HG03342 (cell line): ENCODE measurements around the gene CAPG.
A peak's percentile ranks its signal among the peaks of the same experiment; 100 is the strongest.

Source experiments
- ATAC-seq: cut with Tn5 transposase; IDR thresholded peaks from one replicate; pipeline ENCODE4 v1.9.1; 2021; ENCODE audit warnings: mild to moderate bottlenecking, moderate library complexity; ENCODE audit not compliant: unreplicated experiment

The CAPG gene

GRCh38 chr2:85439025-85439472 lies 28.9 kb upstream of the CAPG start:
- ATAC-seq, result no peak

DNA sequence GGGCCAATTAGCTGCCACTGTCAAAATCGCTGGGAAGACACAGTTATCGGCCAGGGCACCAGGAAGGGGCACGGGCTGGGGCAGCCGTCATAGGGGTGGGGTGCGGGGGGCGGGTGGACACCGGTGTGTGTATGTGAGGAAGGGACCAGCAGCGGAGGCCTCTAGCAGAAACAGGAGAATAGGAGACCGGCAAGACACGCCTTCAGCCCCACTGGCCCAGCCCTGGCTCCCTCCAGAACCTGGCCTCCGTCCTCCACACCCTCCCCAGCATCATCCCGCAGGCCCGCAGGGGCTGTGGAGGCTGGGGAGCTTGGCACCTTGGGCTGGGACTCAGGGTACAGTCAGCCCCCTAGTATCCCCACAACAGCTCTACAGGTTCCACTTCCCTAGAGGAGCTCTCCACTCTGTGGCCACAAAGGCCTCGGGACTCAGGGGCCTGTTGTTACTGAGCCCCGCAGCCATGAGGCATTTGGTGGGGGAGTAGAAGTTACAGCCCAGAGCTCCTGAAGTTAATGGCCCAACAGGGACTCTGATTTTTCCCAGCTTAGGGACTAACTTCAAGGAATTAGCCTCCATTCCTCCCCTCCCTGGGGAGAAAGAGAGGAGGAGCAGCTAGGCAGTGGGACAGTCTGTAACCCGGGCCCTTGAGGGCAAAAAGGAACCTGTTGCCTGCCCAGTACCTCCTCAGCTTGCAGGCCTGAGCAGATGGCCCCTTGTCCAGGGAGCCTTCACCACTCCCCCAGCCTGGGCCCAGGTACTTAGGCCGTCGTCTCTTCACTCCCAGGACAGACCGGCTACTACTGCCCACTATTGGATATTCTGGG lies 28.2 kb upstream of the CAPG start:
- no peak for ATAC-seq

DNA sequence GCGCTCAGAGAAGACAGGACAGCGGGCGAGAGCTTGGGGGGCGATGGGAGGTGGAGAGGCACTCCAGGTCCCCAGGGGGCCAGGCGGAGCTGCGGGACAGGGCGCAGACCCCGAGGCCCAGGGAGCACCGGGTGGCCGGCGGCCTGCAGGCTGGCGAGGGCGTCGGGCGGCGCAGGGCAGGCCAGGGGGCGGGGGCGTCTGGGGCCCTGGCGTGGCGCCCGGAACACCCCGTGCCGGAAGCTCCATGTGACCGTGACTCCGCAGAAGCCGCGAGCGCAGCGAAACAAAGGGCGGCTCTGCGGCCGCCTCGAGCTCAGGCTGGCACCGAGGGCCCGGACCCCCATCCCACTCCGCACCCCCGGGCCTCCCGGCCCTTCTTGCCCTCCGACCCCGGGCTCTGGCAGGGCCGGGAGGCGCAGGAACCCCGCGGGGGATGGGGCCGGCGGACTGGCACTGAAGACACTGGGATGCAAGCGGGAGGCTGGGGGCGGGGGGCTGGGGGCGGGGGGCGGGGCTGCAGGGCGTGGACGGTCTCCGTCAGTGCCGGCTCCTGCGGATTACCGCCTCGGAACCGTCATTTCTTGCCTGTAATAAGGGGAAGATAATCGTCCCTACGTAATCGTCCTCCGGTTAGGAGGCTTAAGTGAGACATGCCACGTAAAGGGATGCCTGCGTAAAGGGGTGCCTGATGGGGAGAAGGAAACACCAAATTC lies 27.5 kb upstream of the CAPG start:
- ATAC-seq, result peak; percentile 79

DNA sequence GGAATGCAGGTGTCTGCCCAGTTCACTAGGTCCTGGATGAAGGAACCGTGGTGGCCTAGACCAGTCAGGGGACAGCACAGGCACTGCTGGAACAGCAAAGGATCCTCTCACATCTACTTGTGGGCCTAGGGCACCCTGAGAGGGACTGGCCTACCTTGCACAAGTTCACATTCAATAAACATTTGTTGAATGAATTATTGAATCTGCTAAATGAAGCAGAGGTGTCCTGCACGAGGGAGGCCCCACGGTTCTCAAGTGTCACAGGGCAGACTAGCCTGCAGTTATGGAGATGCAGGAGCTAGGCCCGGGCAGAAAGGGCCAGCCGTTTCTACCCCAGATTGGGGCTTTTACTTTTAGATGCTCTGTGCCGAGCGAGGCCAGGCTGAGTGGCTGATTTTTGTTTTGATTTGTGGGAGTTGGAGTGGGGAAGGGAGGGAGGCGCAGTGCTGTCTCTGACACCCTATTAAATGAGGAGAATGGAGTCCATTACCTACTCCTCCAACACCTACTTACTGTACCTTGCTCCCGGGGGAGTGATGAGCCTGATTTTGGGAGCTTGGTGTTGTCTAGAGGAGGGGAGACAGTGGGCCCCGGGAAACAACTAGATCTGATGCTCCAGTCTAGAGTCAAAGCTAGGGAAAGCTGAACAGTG lies 26.8 kb upstream of the CAPG start:
- ATAC-seq, result no peak

- no peak for ATAC-seq
Measured at GRCh38 chr2:85435981-85436835, 26.0 kb upstream of the CAPG start.

DNA sequence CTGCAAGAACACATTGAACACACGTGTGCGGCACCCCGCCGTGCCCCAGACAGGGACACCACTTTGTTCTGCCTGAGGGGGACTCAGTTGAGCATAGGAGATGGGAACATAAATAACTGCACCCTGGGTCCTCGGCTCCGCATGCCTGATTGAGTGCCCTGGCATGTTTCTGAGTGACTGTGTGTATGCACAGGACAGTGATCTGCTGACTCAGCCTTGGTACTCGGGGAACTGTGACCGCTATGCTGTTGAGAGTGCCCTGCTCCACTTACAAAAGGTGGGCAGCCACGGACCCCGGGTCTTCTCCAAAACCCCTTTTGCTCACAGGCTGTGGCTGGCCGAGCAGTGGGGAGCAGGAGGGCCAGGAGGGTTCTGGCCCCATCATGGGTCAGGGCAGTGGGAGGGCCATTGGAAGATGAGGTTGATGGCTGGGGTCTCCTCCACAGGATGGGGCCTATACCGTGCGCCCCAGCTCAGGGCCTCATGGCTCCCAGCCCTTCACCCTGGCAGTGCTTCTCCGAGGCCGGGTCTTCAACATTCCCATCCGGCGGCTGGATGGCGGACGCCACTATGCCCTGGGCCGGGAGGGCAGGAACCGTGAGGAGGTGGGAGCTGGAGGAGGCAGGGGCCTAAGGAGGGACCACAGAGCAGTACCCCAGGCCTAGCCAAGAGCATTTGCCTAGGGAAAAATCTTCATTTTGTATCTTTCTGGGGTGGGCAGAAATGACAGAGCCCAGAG lies 25.2 kb upstream of the CAPG start:
- ATAC-seq, result no peak

DNA sequence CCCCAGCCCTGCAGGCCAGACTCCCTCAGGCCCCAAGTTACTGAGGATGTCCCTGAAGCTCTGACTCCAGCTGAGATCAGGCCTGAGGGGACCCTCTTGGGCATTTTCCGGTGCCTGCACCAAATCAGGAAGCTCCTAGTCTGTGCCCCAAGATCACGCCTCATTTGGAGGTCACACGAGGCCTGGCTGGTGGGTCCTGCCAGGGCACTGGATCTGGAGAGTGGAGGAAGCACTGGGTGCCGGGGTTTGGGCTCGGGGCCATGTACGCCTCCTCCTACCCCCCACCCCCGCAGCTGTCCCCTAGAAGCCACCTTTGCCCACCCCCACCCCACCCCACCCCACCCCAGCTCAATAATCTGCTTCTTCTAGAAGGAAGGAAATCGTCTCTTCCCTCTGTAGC lies 24.5 kb upstream of the CAPG start:
- no peak for ATAC-seq

DNA sequence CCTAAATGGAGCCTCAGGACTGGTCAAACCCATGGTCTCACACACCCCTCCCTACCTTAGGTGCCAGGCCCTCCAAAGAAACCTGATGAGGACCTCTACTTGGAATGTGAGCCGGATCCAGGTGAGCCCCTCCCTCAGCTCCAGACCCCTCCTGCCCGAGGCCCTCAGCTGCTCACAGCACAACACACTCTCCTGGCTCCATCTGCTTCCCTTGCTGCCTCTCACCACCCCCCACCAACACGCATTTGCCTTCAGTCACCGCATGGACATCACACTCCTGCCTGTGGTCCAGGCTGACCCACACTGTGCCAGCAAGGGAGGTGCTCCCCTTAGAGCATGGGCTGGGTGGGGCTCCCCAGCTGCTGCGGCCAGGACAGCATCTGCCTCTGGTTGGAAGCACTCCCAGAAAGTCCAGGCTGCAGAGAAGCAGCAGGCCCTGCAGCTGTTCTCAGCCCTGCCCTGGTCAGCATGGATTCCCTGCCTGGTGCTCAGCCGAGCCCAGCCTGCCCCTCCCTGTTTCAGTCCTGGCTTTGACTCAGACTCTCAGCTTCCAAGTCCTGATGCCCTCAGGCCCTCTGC lies 23.4 kb upstream of the CAPG start:
- no peak for ATAC-seq

DNA sequence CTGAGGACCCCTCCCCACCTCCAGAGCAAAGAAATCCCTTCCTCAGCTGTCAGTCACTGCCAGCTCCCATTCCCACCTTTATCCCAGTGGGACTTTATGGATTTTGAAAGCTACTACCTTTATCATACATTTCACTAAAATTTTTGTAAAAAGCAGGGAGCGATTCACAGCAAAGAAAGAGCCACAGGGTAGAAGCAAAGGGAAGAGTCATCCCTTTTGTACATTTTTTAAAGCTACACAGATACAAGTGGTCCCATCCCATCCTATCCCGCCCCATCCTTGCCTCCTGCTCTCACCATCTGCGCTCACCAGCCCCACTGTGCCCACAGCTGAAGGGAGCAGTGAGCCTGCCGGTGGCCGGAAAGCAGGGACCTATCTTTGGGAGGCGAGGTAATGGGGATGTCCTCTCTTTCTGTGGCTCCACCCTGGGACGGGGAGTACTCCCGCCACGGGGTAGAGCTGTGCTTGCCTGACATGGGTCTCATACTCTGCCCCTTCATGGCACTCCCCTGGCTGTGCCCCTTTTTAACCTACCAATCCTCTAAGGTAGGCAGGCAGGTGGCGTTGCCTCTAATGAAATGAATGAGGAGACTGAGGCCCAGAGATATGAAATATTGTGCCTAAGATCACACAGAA lies 21.5 kb upstream of the CAPG start:
- no peak for ATAC-seq

DNA sequence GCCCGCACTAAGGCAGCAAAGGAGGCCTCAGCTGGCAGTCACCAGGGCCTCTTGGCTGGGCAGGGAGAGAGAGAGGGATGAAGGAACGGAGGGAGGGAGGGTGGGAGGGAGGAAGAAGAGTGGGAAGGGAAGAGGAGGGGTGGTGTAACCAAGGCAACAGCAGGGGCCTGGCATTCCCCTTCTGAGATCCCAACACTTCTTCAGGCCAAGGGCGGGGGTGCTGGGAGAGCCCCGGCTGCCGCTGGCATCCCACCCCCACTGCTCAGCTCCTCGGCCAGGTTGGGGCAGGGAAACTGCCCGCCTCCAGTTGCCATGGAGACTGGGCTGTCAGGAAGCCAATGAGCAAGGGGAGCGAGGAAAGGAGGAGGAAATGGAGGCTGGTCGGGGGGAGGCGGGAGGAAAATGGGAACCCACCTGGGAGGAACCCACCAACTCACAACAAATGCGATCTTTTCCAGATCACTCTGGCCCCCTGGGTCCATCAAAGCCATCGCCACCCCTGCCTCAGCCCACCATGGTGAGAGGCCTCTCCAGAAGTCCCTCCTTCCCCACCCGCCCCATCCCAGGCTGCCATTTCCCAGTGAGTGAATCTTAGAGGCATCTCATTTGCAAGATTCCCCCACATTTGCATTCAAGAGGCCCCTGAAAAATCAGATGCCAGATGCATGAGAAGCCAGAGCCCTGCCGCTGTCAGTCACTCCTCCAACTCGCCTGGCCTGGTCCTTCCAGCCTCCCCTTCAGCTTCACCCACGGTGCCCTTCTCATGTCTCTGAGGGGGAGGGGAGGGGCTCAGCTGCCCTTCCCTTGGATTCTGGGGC lies 20.8 kb upstream of the CAPG start:
- no peak for ATAC-seq

DNA sequence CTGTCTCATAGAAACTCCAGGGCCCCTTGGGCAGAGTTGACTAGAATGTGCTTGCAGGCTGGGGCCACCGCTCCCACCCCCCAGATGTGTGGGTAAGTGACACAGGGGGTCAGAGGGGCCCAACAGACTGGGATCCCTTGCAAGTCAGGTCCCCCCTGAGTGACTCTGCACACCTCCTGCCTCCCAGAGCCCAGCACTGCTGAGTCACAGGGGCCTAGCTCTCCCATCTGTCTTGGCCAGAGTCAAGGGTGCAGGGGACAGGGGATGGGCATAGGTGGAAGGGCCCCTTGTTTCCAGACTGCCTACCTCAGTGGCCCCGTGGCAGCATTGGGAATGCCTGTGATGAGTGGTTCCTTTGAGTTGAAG lies 19.7 kb upstream of the CAPG start:
- ATAC-seq, result no peak

DNA sequence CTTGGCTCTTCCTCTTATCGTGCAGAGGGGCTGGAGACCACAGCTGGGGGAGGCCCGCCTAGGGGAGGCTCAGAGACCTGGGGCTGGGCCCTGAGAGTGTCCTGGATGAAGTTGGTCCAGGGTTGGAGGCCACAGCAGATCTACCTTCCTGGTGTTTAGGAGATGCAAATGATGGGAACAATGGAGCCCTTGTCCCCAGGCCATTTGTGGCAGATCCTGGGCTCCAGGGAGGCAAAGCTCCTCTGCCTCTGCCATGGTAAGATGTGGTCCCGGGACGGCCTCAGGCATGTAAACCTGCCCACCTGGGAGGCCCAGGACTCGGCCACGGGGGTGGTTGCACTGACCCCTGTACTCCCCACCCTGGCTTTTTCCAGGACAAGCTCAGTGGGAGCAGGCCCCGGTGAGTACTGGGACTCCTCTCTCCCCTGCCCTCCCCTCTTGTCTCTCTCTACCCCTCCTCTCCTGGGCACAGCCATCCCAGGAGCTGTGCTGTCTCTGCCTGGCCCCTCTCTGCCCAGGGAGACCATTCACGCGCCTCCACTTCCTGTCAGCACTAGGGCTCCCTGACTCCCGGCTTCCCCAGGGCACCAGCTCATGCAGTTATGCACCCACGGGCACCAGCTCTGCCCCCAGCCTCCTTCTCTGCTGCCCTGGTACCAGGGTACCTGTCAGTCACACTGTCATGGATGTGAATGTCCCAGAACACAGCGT lies 19.2 kb upstream of the CAPG start:
- ATAC-seq, result no peak

DNA sequence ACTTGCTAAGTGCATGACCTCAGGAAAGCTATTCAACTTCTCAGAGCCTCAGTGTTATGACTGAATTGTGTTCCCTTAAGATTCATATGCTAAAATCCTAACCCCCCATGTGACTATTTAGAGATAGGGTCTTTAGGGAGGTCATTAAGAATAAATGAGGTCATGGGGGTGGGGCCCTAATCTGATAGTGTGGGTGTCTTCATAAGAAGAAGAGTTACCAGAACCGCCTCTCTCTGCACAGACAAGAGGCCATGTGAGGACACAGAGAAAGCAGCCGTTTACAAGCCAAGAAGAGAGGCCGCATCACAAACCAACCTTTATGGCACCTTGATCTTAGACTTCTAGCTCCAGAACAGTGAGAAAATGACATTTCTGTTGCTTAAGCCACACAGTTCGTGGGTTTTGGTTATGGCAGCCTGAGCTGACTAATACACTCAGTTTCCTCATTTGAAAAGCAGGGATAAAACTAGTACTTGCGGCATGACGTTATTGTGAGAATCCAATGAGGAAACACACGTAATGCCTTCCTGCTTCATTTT lies 18.2 kb upstream of the CAPG start:
- no peak for ATAC-seq

GRCh38 chr2:85427300-85427835 lies 17.2 kb upstream of the CAPG start:
- no peak for ATAC-seq

DNA sequence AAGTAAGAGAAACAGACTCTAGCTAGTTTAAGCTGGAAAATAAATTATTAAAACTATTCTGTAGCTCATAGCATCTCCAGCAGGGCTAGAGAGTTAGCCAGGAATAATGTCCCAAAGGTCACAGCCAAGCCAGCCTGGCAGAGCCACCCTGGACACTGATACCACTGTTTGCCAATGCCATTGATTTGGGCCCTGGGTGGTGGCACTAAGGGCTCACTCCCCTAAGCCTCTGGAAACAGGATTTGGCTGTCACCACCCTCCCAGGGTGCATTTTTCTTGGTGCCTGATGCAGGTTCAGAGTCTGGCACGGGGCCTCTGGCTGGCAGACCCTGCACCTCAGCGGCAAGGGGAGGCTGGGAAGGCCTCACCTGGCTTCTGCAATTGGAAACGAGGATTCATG lies 15.4 kb upstream of the CAPG start:
- no peak for ATAC-seq

- no peak for ATAC-seq
Measured at GRCh38 chr2:85423525-85423924, 13.4 kb upstream of the CAPG start.

GRCh38 chr2:85422072-85422457 lies 11.9 kb upstream of the CAPG start:
- no peak for ATAC-seq
